ENCODE measurements around the gene ZNF835.

DNA sequence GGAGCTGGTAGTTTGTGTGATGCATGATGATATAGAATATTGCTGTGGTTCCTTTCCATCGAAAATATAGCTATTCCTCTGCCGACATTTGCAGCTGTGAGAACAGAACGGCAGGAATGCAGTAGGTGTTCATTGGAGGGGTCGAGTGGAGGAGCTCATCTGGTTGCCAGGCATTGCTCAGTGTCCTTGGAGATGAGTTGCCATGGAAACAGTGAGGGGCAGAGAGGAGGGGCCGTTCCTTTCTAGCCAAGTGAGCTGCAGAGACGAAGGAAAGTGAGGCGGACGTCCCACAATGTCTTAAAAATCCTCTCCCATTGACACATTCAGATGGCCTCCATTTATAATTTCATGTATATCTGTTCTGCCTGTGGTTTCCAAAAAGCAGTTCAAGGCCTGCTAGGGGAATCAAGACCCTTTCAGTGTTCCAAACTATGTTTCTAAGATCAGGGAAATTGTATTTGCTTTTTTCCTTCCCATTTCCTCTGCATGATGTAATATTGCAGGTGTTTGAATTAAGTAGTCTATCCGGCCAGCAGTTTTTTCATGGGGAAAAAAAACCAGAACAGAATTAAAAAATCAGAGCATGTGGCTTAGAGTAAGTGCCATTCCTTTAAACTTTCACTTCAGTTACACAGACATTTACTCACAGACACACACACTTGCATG, 41.2 kb upstream of the ZNF835 start:
- TF ChIP-seq, protein P1, sequence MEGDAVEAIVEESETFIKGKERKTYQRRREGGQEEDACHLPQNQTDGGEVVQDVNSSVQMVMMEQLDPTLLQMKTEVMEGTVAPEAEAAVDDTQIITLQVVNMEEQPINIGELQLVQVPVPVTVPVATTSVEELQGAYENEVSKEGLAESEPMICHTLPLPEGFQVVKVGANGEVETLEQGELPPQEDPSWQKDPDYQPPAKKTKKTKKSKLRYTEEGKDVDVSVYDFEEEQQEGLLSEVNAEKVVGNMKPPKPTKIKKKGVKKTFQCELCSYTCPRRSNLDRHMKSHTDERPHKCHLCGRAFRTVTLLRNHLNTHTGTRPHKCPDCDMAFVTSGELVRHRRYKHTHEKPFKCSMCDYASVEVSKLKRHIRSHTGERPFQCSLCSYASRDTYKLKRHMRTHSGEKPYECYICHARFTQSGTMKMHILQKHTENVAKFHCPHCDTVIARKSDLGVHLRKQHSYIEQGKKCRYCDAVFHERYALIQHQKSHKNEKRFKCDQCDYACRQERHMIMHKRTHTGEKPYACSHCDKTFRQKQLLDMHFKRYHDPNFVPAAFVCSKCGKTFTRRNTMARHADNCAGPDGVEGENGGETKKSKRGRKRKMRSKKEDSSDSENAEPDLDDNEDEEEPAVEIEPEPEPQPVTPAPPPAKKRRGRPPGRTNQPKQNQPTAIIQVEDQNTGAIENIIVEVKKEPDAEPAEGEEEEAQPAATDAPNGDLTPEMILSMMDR (IDR thresholded peaks at IDR 0.05; ENCODE audit: insufficient read depth, low read length, poor library complexity, severe bottlenecking), result no peak
- no peak for TF ChIP-seq EZH2phosphoT487 (conservative IDR thresholded peaks at IDR 0.05; ENCODE audit: low read length)

Data from SU-DHL-6 (cell line).